ENCODE measurements around the gene RTP4. TPM values are rescaled to one million over a fixed set of nuclear protein-coding genes. Genes with fewer than 3 reads are reported as not detected.

RTP4 gene
- total RNA-seq, 1 donor from 2014 or later: not detected

- H3K4me3 Mint-ChIP-seq (ENCODE audit: unreplicated experiment): no peak overlapping the region
- peaks cover 4% of the 10 kb centered on the region for H3K9me3 Mint-ChIP-seq (ENCODE audit: unreplicated experiment)
- peaks cover 2% of the 10 kb centered on the region for H3K27me3 Mint-ChIP-seq (ENCODE audit: unreplicated experiment)
- H3K4me1 Mint-ChIP-seq (ENCODE audit: low read depth, unreplicated experiment): peaks cover 21% of the 10 kb centered on the region
- DNase-seq: no peak
- no peaks in the 10 kb centered on the region for H3K36me3 Mint-ChIP-seq (ENCODE audit: unreplicated experiment)
- TF ChIP-seq CTCF (IDR thresholded peaks at IDR 0.05; ENCODE audit: partially characterized antibody, unreplicated experiment): no peak
- H3K27ac Mint-ChIP-seq (ENCODE audit: unreplicated experiment): no peak overlapping the region
These were observed 45.9 kb upstream of the RTP4 start for GRCh38 chr3:187322291-187322690.

GRCh38 chr3:187323091-187323490 lies 45.1 kb upstream of the RTP4 start:
- H3K4me1 Mint-ChIP-seq (ENCODE audit: low read depth, unreplicated experiment): peaks cover 21% of the 10 kb centered on the region
- peaks cover 4% of the 10 kb centered on the region for H3K9me3 Mint-ChIP-seq (ENCODE audit: unreplicated experiment)
- no peak overlapping the region for H3K4me3 Mint-ChIP-seq (ENCODE audit: unreplicated experiment)
- no peaks in the 10 kb centered on the region for H3K36me3 Mint-ChIP-seq (ENCODE audit: unreplicated experiment)
- H3K27ac Mint-ChIP-seq (ENCODE audit: unreplicated experiment): no peak overlapping the region
- no peak for DNase-seq
- TF ChIP-seq CTCF (IDR thresholded peaks at IDR 0.05; ENCODE audit: partially characterized antibody, unreplicated experiment): no peak
- H3K27me3 Mint-ChIP-seq (ENCODE audit: unreplicated experiment): peaks cover 2% of the 10 kb centered on the region

GRCh38 chr3:187325632-187326031 lies 42.6 kb upstream of the RTP4 start:
- Mint-ChIP-seq H3K27me3 (ENCODE audit: unreplicated experiment) (no peaks in the 10 kb centered on the region), H3K4me3 (ENCODE audit: unreplicated experiment) (no peak overlapping the region), H3K36me3 (ENCODE audit: unreplicated experiment) (no peaks in the 10 kb centered on the region), H3K27ac (ENCODE audit: unreplicated experiment) (no peak overlapping the region), H3K4me1 (ENCODE audit: low read depth, unreplicated experiment) (peaks cover 4% of the 10 kb centered on the region), H3K9me3 (ENCODE audit: unreplicated experiment) (no peaks in the 10 kb centered on the region)
- TF ChIP-seq CTCF (IDR thresholded peaks at IDR 0.05; ENCODE audit: partially characterized antibody, unreplicated experiment): no peak
- DNase-seq: no peak

GRCh38 chr3:187327845-187328244 lies 40.3 kb upstream of the RTP4 start:
- TF ChIP-seq CTCF (IDR thresholded peaks at IDR 0.05; ENCODE audit: partially characterized antibody, unreplicated experiment): no peak
- DNase-seq: no peak
- H3K27ac Mint-ChIP-seq (ENCODE audit: unreplicated experiment): no peak overlapping the region
- no peak overlapping the region for H3K4me3 Mint-ChIP-seq (ENCODE audit: unreplicated experiment)
- no peaks in the 10 kb centered on the region for H3K27me3 Mint-ChIP-seq (ENCODE audit: unreplicated experiment)
- H3K9me3 Mint-ChIP-seq (ENCODE audit: unreplicated experiment): no peaks in the 10 kb centered on the region
- H3K36me3 Mint-ChIP-seq (ENCODE audit: unreplicated experiment): no peaks in the 10 kb centered on the region
- H3K4me1 Mint-ChIP-seq (ENCODE audit: low read depth, unreplicated experiment): peaks cover 9% of the 10 kb centered on the region

GRCh38 chr3:187328691-187329090 lies 39.5 kb upstream of the RTP4 start:
- H3K4me1 Mint-ChIP-seq (ENCODE audit: low read depth, unreplicated experiment): peaks cover 15% of the 10 kb centered on the region
- no peaks in the 10 kb centered on the region for H3K27me3 Mint-ChIP-seq (ENCODE audit: unreplicated experiment)
- H3K9me3 Mint-ChIP-seq (ENCODE audit: unreplicated experiment): no peaks in the 10 kb centered on the region
- no peak overlapping the region for H3K4me3 Mint-ChIP-seq (ENCODE audit: unreplicated experiment)
- H3K27ac Mint-ChIP-seq (ENCODE audit: unreplicated experiment): no peak overlapping the region
- no peak for DNase-seq
- no peak for TF ChIP-seq CTCF (IDR thresholded peaks at IDR 0.05; ENCODE audit: partially characterized antibody, unreplicated experiment)
- no peaks in the 10 kb centered on the region for H3K36me3 Mint-ChIP-seq (ENCODE audit: unreplicated experiment)
